Raji (cell line): ENCODE data around the gene RCVRN.

Experiments used
- POLR2A ChIP-seq: IDR thresholded peaks from 2 replicates; pipeline ENCODE4 v1.6.1; 2011; ENCODE audit warnings: low read depth, low read length, control low read depth; ENCODE audit not compliant: insufficient read depth

Gene RCVRN

DNA sequence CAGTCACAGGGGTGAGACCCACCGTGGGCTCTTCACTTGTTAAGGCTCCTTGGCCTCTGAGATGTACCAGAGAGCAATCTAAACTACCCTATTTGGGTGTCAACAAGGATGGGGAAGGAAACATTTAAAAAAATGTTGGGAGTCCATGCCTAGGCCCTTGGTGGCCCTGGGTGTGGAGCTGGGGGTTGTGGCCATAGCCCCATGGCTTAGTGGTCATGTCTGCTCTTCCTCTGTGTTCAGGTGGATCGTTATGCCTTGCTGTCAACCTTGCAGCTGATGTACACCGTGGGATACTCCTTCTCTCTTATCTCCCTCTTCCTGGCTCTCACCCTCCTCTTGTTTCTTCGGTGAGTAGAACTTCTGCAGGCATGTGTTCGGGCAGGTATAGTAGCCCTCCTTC lies 50.8 kb downstream of the RCVRN start:
- no peak for TF ChIP-seq POLR2A

- TF ChIP-seq POLR2A = no peak
Observed at GRCh38 chr17:9850151-9850550, 54.9 kb downstream of the RCVRN start.
